Subcutaneous adipose tissue (tissue), 4 donors: Measurements from ENCODE around the gene PAPPA. TPM values are rescaled to one million over a fixed set of nuclear protein-coding genes. Genes with fewer than 3 reads are reported as not detected.

Experiments
- CTCF ChIP-seq: fragments of 450-650 bp; IDR thresholded peaks from one replicate; pipeline ENCODE4 v1.5.1; 2016; ENCODE audit warnings: low read depth, mild to moderate bottlenecking, control low read depth, antibody characterized with exemption, moderate library complexity
- total RNA-seq, 4 donors: library from RNA; depleted of rRNA; stranded (reverse); fragments of >200 nt; gene quantifications; one replicate each; pipeline ENCODE4 v1.1.0, GENCODE V29; 2016

Gene PAPPA
- total RNA-seq, 4 donors from 2014 or later = 1.3 to 3.9 (median 3.1) TPM

- no peak for TF ChIP-seq CTCF
Observed at GRCh38 chr9:116124472-116125040, 29.0 kb upstream of the PAPPA start.

GRCh38 chr9:116133163-116133562, 20.4 kb upstream of the PAPPA start:
- TF ChIP-seq CTCF = no peak

- TF ChIP-seq CTCF = no peak
Observed at GRCh38 chr9:116134975-116135374, 18.6 kb upstream of the PAPPA start.

GRCh38 chr9:116137010-116137409, 16.6 kb upstream of the PAPPA start:
- TF ChIP-seq CTCF = no peak

GRCh38 chr9:116137581-116137980, 16.0 kb upstream of the PAPPA start:
- no peak for TF ChIP-seq CTCF

GRCh38 chr9:116141864-116142561, 11.6 kb upstream of the PAPPA start:
- TF ChIP-seq CTCF = no peak

- no peak for TF ChIP-seq CTCF
Observed at GRCh38 chr9:116142706-116143492, 10.7 kb upstream of the PAPPA start.
